Peyer's patch (tissue), 4 donors: ENCODE data around the gene SPRED2.

Experiments used
- CTCF ChIP-seq, 6 experiments: fragments of 450-650 bp in 4 of 6; fragments of 200-600 bp in 2 of 6; sonication (generic) in 1 of 6; IDR thresholded peaks; one replicate each; pipeline ENCODE4 v1.5.1; 2017 to 2019; ENCODE audit warnings: antibody characterized with exemption in 6 of 6, mild to moderate bottlenecking in 3 of 6, moderate library complexity in 1 of 6
- POLR2A ChIP-seq, 2 donors: fragments of 450-650 bp; IDR thresholded peaks; one replicate each; pipeline ENCODE4 v1.5.1; 2017; ENCODE audit warnings: antibody characterized with exemption in 2 of 2, mild to moderate bottlenecking in 2 of 2, moderate library complexity in 2 of 2

- TF ChIP-seq CTCF (IDR thresholded peaks at IDR 0.05) (no peak), POLR2A (IDR thresholded peaks at IDR 0.05) (no peak)
Observed at GRCh38 chr2:65382323-65382722, 50.1 kb downstream of the SPRED2 start.
